Hepatocyte (in vitro differentiated cells): ENCODE results near the gene PAK5. TPM values are rescaled to one million over a fixed set of nuclear protein-coding genes. Genes with fewer than 3 reads are reported as not detected.

ENCODE experiments used
- DNase-seq: peaks from one replicate; pipeline ENCODE4 v3.0.0-alpha.2; 2016; ENCODE audit warnings: low spot score
- H2AFZ ChIP-seq: fragments of 200-600 bp; sonication (generic); 2 replicates; pipeline ENCODE4 v1.6.0; 2016; ENCODE audit warnings: antibody characterized with exemption, mild to moderate bottlenecking
- H3K27ac ChIP-seq: fragments of 200-600 bp; sonication (generic); 2 replicates; pipeline ENCODE4 v1.5.1; 2016; ENCODE audit warnings: mild to moderate bottlenecking
- H3K27me3 ChIP-seq: fragments of 200-600 bp; sonication (generic); 2 replicates; pipeline ENCODE4 v1.6.1; 2016
- H3K36me3 ChIP-seq: fragments of 200-600 bp; sonication (generic); replicated peaks from 2 replicates; pipeline ENCODE4 v1.5.1; 2016; ENCODE audit warnings: low read depth; ENCODE audit not compliant: insufficient read depth
- H3K4me1 ChIP-seq: fragments of 200-600 bp; sonication (generic); 2 replicates; pipeline ENCODE4 v1.5.1; 2016; ENCODE audit warnings: mild to moderate bottlenecking, moderate library complexity; ENCODE audit not compliant: insufficient read depth
- H3K4me2 ChIP-seq: fragments of 200-600 bp; sonication (generic); 2 replicates; pipeline ENCODE4 v1.6.0; 2016
- H3K4me3 ChIP-seq: fragments of 200-600 bp; sonication (generic); 2 replicates; pipeline ENCODE4 v1.5.1; 2016; ENCODE audit warnings: mild to moderate bottlenecking
- H3K79me2 ChIP-seq: fragments of 200-600 bp; sonication (generic); 2 replicates; pipeline ENCODE4 v1.6.0; 2017; ENCODE audit warnings: mild to moderate bottlenecking
- H3K9me2 ChIP-seq: fragments of 200-600 bp; sonication (generic); replicated peaks from 2 replicates; pipeline ENCODE4 v1.6.0; 2017; ENCODE audit warnings: mild to moderate bottlenecking; ENCODE audit not compliant: insufficient read depth
- H3K9me3 ChIP-seq: fragments of 200-600 bp; sonication (generic); 2 replicates; pipeline ENCODE4 v1.5.1; 2016; ENCODE audit warnings: low read depth, mild to moderate bottlenecking
- H4K20me1 ChIP-seq: fragments of 200-600 bp; sonication (generic); 2 replicates; pipeline ENCODE4 v1.6.0; 2016; ENCODE audit warnings: mild to moderate bottlenecking; ENCODE audit not compliant: insufficient read depth, poor library complexity, severe bottlenecking
- EZH2 ChIP-seq: fragments of 200-600 bp; sonication (generic); IDR thresholded peaks from 2 replicates; pipeline ENCODE4 v1.6.1; 2016; ENCODE audit warnings: antibody characterized with exemption, mild to moderate bottlenecking, borderline replicate concordance
- EZH2phosphoT487 ChIP-seq: fragments of 200-600 bp; sonication (generic); IDR thresholded peaks from one replicate; pipeline ENCODE4 v1.6.1; 2018; ENCODE audit warnings: antibody characterized with exemption, mild to moderate bottlenecking, low read depth, moderate library complexity; ENCODE audit not compliant: unreplicated experiment, severe bottlenecking
- WGBS: methylation state at CpG from one replicate; pipeline ENCODE4 v1.1.6; 2016; ENCODE audit warnings: low lambda C conversion rate; ENCODE audit errors: missing lambda C conversion rate; 5-methylcytosine and 5-hydroxymethylcytosine counted together
- polyA plus RNA-seq: library from polyadenylated mRNA; unstranded; fragments of >200 nt; fragmentation: Nextera tagmentation; extraction: Ambion mirVana; gene quantifications from 2 replicates; pipeline ENCODE4 v1.2.1, GENCODE V29; 2016
- total RNA-seq: library from RNA; depleted of rRNA; stranded (reverse); fragments of >200 nt; gene quantifications from 2 replicates; pipeline ENCODE4 v1.2.3, GENCODE V29; 2014
- TF ChIP-seq, protein P1 (sequence below): fragments of 200-600 bp; sonication (generic); IDR thresholded peaks from 2 replicates; pipeline ENCODE4 v1.5.1; 2016; ENCODE audit warnings: antibody characterized with exemption, mild to moderate bottlenecking; ENCODE audit not compliant: poor library complexity

Gene PAK5
- total and polyA plus RNA-seq, 2 experiments from 2014 or later, result 0.56 to 0.97 TPM

DNA sequence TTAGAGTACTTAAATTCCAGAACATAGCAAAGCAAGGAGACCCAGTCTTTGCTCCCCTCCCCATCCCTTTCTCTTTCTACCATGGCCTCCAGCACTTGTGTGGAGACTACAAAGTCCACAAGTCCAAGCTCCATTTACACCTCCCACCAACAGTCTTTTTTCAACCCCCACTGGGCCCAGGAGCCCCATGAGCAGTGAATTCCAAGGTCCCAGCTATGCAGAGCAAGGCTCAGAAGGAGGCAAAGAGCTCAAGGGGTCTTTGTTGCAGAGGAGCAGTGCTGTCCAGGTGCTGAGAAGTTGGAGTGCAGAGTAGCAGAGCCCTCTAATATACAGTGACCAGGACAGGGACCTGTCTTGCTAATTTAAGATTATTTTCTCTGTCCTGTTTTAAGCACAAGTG, 9.0 kb downstream of the PAK5 start:
- Histone ChIP-seq H3K27ac (no peak overlapping the region), H2AFZ (no peak overlapping the region), H3K4me1 (no peaks in the 10 kb centered on the region), H3K27me3 (no peaks in the 10 kb centered on the region), H3K9me2 (no peaks in the 10 kb centered on the region), H3K36me3 (no peaks in the 10 kb centered on the region), H3K4me2 (no peak overlapping the region), H3K79me2 (no peaks in the 10 kb centered on the region), H3K9me3 (no peaks in the 10 kb centered on the region), H4K20me1 (no peaks in the 10 kb centered on the region), H3K4me3 (no peak overlapping the region)
- DNase-seq, result peak; percentile 7
- no peak for TF ChIP-seq EZH2
- TF ChIP-seq, protein P1, sequence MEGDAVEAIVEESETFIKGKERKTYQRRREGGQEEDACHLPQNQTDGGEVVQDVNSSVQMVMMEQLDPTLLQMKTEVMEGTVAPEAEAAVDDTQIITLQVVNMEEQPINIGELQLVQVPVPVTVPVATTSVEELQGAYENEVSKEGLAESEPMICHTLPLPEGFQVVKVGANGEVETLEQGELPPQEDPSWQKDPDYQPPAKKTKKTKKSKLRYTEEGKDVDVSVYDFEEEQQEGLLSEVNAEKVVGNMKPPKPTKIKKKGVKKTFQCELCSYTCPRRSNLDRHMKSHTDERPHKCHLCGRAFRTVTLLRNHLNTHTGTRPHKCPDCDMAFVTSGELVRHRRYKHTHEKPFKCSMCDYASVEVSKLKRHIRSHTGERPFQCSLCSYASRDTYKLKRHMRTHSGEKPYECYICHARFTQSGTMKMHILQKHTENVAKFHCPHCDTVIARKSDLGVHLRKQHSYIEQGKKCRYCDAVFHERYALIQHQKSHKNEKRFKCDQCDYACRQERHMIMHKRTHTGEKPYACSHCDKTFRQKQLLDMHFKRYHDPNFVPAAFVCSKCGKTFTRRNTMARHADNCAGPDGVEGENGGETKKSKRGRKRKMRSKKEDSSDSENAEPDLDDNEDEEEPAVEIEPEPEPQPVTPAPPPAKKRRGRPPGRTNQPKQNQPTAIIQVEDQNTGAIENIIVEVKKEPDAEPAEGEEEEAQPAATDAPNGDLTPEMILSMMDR, result no peak
- TF ChIP-seq EZH2phosphoT487, result no peak

DNA sequence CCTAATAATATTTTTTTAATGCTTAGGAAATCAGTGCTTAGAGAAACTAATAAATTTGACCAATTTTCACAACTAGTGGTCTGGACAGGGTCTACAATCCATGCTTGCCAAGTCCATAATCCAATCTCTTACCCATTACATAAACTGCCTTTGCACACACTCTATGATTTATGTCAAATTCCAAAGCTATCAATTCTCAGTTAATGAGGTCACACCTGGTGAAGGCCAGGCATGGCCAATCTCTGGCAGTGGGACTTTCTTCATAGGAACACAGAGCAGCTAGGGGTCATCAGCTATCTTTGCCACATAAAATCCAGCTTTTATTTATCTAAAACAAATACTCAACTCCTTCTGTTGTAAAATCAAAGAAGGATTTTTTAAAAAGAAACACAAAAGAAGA, 21.2 kb downstream of the PAK5 start:
- no peak overlapping the region for H3K27ac ChIP-seq
- H3K4me2 ChIP-seq, result no peak overlapping the region
- H3K36me3 ChIP-seq, result no peaks in the 10 kb centered on the region
- no peak overlapping the region for H3K4me3 ChIP-seq
- H3K79me2 ChIP-seq, result no peaks in the 10 kb centered on the region
- TF ChIP-seq EZH2, result no peak
- no peak for TF ChIP-seq EZH2phosphoT487
- TF ChIP-seq, protein P1, result no peak
- no peak overlapping the region for H2AFZ ChIP-seq
- no peak for DNase-seq
- no peaks in the 10 kb centered on the region for H4K20me1 ChIP-seq
- H3K9me2 ChIP-seq, result no peaks in the 10 kb centered on the region
- H3K4me1 ChIP-seq, result no peaks in the 10 kb centered on the region
- no peaks in the 10 kb centered on the region for H3K9me3 ChIP-seq
- no peaks in the 10 kb centered on the region for H3K27me3 ChIP-seq

DNA sequence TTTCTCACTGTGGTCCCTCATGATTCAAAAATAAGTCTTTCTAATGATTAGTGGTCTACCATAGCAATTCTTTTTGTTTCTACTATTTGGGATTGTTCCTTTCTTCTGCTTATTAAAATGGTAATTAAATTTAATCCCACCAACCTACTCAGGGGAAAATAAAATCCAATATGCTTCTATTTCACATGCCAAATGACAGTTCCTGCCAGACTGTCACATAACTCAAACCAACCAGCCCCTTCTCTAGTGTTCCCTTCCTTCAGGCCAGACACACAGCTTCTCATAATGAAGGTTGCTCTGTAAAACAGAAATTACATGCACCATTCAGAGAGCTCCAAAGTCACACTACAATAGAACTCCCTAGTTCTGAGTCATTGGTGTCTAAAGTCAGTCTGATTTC, 23.2 kb downstream of the PAK5 start:
- no peak for DNase-seq
- H3K27ac ChIP-seq, result no peak overlapping the region
- no peak overlapping the region for H3K4me2 ChIP-seq
- no peaks in the 10 kb centered on the region for H3K9me2 ChIP-seq
- no peaks in the 10 kb centered on the region for H3K36me3 ChIP-seq
- H3K27me3 ChIP-seq, result no peaks in the 10 kb centered on the region
- no peaks in the 10 kb centered on the region for H3K4me1 ChIP-seq
- H2AFZ ChIP-seq, result no peak overlapping the region
- no peak overlapping the region for H3K4me3 ChIP-seq
- H3K79me2 ChIP-seq, result no peaks in the 10 kb centered on the region
- no peak for TF ChIP-seq EZH2phosphoT487
- no peak for TF ChIP-seq EZH2
- TF ChIP-seq, protein P1, result no peak
- H3K9me3 ChIP-seq, result no peaks in the 10 kb centered on the region
- no peaks in the 10 kb centered on the region for H4K20me1 ChIP-seq

DNA sequence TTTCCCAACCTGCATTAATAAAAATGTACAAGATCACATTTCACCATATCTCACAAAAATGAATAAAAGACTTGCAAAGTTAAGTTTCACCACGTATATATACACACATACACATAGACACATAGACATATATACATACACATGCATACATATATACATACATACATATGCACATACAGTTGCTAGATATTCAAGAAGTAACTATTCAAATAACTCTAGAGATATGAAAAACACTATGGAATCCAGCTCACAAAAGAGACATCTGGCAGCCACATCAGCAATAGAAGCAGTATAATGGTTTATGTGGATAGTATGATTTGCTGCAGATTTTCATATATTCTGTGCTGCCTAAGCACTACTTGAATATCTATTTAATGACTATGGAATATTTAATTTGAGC, 28.1 kb downstream of the PAK5 start:
- H3K27me3 ChIP-seq, result no peaks in the 10 kb centered on the region
- H3K4me1 ChIP-seq, result no peaks in the 10 kb centered on the region
- no peaks in the 10 kb centered on the region for H3K9me2 ChIP-seq
- no peaks in the 10 kb centered on the region for H3K9me3 ChIP-seq
- TF ChIP-seq, protein P1, result no peak
- no peak for TF ChIP-seq EZH2phosphoT487
- no peak for TF ChIP-seq EZH2
- no peak overlapping the region for H3K4me2 ChIP-seq
- no peak for DNase-seq
- H4K20me1 ChIP-seq, result no peaks in the 10 kb centered on the region
- H3K4me3 ChIP-seq, result no peak overlapping the region
- no peaks in the 10 kb centered on the region for H3K36me3 ChIP-seq
- 82% methylated on average over 1 of the region's 1 CpG for WGBS
- no peaks in the 10 kb centered on the region for H3K79me2 ChIP-seq
- H3K27ac ChIP-seq, result no peak overlapping the region
- no peak overlapping the region for H2AFZ ChIP-seq
